Panc1 (cell line): ENCODE measurements around the gene LRRC25. TPM values are rescaled to one million over a fixed set of nuclear protein-coding genes. Genes with fewer than 3 reads are reported as not detected.
A peak's percentile ranks its signal among the peaks of the same experiment; 100 is the strongest.

Experiments used
- ATAC-seq: fragments of 200-7000 bp; cut with Tn5 transposase; 2 replicates; pipeline ENCODE4 v1.9.1; 2020; ENCODE audit warnings: mild to moderate bottlenecking, moderate library complexity
- BruUV-seq: library from RNA; stranded (reverse); fragments of 400-500 nt; replicated peaks from 2 replicates; lab custom pipeline; 2021; lab: Mats Ljungman, UMichigan
- CTCF ChIA-PET: fragments of 300-600 bp; sonication (Branson Sonifier 250); formaldehyde crosslinking; loops from one replicate; lab custom pipeline; 2022; ENCODE audit warnings: antibody characterized with exemption; lab: Charles Lee
- POLR2A ChIA-PET: fragments of 300-600 bp; sonication (Branson Sonifier 250); formaldehyde crosslinking; loops from one replicate; lab custom pipeline; 2022; ENCODE audit warnings: antibody characterized with exemption; lab: Charles Lee
- DNase-seq: peaks from one replicate; pipeline ENCODE4 v3.0.0-alpha.2; 2010; ENCODE audit warnings: low read depth, low spot score
- H3K27ac ChIP-seq: 2 replicates; pipeline ENCODE4 v1.5.1; 2011; ENCODE audit warnings: mild to moderate bottlenecking, low read length, inconsistent platforms
- H3K27me3 ChIP-seq: fragments of 200-500 bp; sonication (Bioruptor generic); 2 replicates; pipeline ENCODE4 v1.6.0; 2014; ENCODE audit warnings: low read length, inconsistent platforms; ENCODE audit not compliant: control insufficient read depth, insufficient read depth
- H3K36me3 ChIP-seq: fragments of 200-500 bp; sonication (Bioruptor generic); 2 replicates; pipeline ENCODE4 v1.5.1; 2014; ENCODE audit warnings: inconsistent platforms, mild to moderate bottlenecking, low read length, moderate library complexity; ENCODE audit not compliant: control insufficient read depth, insufficient read depth
- H3K4me1 ChIP-seq: 2 replicates; pipeline ENCODE4 v1.5.1; 2011; ENCODE audit warnings: inconsistent platforms, mild to moderate bottlenecking, low read length, moderate library complexity; ENCODE audit not compliant: control insufficient read depth, insufficient read depth
- H3K4me3 ChIP-seq, 2 experiments: 2 replicates each; pipeline ENCODE4 v1.5.1; 2011 to 2012; ENCODE audit warnings: low read depth in 2 of 2, low read length in 2 of 2, mild to moderate bottlenecking in 2 of 2, inconsistent platforms in 1 of 2, moderate library complexity in 1 of 2
- H3K9me3 ChIP-seq: fragments of 200-500 bp; sonication (Bioruptor generic); 2 replicates; pipeline ENCODE4 v1.5.1; 2014; ENCODE audit warnings: low read depth, mild to moderate bottlenecking, inconsistent platforms, low read length, moderate library complexity; ENCODE audit not compliant: control insufficient read depth, insufficient read depth
- CTCF ChIP-seq: fragments of 450-650 bp; IDR thresholded peaks from 2 replicates; pipeline ENCODE4 v1.5.1; 2017; ENCODE audit warnings: mild to moderate bottlenecking
- POLR2AphosphoS5 ChIP-seq: IDR thresholded peaks from 2 replicates; pipeline ENCODE4 v1.6.1; 2012; ENCODE audit warnings: mild to moderate bottlenecking, low read depth, low read length, moderate library complexity
- SIN3A ChIP-seq: IDR thresholded peaks from 2 replicates; pipeline ENCODE4 v1.6.1; 2012; ENCODE audit warnings: low read depth, mild to moderate bottlenecking, low read length, moderate library complexity, borderline replicate concordance; ENCODE audit not compliant: insufficient read depth
- TCF7L2 ChIP-seq: IDR thresholded peaks from 2 replicates; pipeline ENCODE4 v1.6.1; 2011; ENCODE audit warnings: mild to moderate bottlenecking, low read depth, low read length, inconsistent platforms
- in situ Hi-C: cut with HindIII; loops from 2 replicates; pipeline ENCODE4 v1.10.0; 2016; ENCODE audit warnings: low sequenced_read_pairs, low pct_unique_long_range_greater_than_20kb
- intact Hi-C: fragments of 100-400 bp; cut with micrococcal nuclease; formaldehyde crosslinking; loops from one replicate; pipeline ENCODE4 v1.10.0; 2022; ENCODE audit not compliant: unreplicated experiment
- total RNA-seq: library from RNA; stranded (reverse); gene quantifications from one replicate; pipeline ENCODE4 v1.2.1, GENCODE V29; 2021; ENCODE audit not compliant: unreplicated experiment
- TF ChIP-seq, protein P1 (sequence below), 2 experiments: IDR thresholded peaks; 2 replicates each; pipeline ENCODE4 v1.6.1; 2011 to 2012; ENCODE audit warnings: low read depth in 2 of 2, control low read depth in 1 of 2, low read length in 1 of 2, mild to moderate bottlenecking in 1 of 2, moderate library complexity in 1 of 2; ENCODE audit not compliant: insufficient read depth in 1 of 2

Gene LRRC25
- total RNA-seq, 1 experiment from 2014 or later = 0.15 TPM

- CTCF ChIA-PET = no interaction called here
- H3K27ac ChIP-seq = peak overlapping the region; percentile 70; the same call in 1 of the 2 replicates
Observed at GRCh38 chr19:18430417-18431144, 33.2 kb upstream of the LRRC25 start.

DNA sequence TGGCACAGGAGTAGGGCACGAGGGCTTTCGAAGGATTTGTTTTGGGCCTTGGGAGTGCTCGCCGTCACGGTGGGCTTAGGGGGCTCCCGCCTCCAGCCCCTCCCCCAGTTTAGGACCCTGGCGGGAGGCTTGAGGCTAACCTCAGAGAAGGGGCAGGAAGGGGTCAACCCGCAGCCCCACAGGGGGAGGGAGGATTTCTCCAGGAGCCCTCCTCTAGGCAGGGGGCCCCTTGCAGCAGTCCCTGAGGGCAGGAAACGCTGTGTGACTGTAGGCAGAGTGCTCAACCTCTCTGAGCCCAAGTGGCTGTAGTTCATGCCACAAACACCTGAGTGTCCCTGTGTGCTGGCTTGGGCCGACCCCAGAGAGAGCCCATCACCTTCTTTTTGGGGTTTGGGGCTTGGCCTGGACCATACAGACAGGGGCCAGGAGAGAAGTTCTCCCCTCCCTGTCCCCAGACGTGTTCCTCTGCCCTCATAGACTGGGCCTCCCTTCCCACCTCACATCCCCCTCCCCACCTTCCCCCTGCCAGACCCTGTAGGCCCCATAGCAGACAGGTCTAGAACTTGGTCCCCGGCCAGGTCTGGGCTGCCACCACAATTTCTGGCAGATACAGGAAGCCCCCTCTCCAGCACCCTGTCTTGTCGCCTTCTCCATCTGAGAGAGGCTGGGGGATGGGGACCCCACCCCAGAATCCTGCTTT is 32.4 kb upstream of the LRRC25 start:
- TF ChIP-seq, protein P1, sequence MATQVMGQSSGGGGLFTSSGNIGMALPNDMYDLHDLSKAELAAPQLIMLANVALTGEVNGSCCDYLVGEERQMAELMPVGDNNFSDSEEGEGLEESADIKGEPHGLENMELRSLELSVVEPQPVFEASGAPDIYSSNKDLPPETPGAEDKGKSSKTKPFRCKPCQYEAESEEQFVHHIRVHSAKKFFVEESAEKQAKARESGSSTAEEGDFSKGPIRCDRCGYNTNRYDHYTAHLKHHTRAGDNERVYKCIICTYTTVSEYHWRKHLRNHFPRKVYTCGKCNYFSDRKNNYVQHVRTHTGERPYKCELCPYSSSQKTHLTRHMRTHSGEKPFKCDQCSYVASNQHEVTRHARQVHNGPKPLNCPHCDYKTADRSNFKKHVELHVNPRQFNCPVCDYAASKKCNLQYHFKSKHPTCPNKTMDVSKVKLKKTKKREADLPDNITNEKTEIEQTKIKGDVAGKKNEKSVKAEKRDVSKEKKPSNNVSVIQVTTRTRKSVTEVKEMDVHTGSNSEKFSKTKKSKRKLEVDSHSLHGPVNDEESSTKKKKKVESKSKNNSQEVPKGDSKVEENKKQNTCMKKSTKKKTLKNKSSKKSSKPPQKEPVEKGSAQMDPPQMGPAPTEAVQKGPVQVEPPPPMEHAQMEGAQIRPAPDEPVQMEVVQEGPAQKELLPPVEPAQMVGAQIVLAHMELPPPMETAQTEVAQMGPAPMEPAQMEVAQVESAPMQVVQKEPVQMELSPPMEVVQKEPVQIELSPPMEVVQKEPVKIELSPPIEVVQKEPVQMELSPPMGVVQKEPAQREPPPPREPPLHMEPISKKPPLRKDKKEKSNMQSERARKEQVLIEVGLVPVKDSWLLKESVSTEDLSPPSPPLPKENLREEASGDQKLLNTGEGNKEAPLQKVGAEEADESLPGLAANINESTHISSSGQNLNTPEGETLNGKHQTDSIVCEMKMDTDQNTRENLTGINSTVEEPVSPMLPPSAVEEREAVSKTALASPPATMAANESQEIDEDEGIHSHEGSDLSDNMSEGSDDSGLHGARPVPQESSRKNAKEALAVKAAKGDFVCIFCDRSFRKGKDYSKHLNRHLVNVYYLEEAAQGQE (IDR thresholded peaks at IDR 0.05; ENCODE audit: insufficient read depth in 1 of 2, low read depth in 2 of 2, low read length in 1 of 2) = no peak
- TF ChIP-seq CTCF = no peak
- TF ChIP-seq TCF7L2 = no peak
- no peak for TF ChIP-seq SIN3A
- TF ChIP-seq POLR2AphosphoS5 = no peak
- Histone ChIP-seq H3K36me3 (no peaks in the 10 kb centered on the region), H3K4me3 (no peak overlapping the region), H3K27ac (peak overlapping the region; percentile 70), H3K9me3 (no peaks in the 10 kb centered on the region), H3K27me3 (no peaks in the 10 kb centered on the region), H3K4me1 (peaks cover 53% of the 10 kb centered on the region)
- DNase-seq (no peak), ATAC-seq (no peak)
- ChIA-PET POLR2A (no interaction called here), CTCF (no interaction called here)
- no TSS peak for BruUV-seq
- intact Hi-C loops (no loop called here), in situ Hi-C loops (no loop called here)

More at GRCh38 chr19:18430417-18431144, 33.2 kb upstream of the LRRC25 start:
- no peaks in the 10 kb centered on the region for H3K36me3 ChIP-seq
- H3K4me3 ChIP-seq = no peak overlapping the region
- H3K27me3 ChIP-seq = no peaks in the 10 kb centered on the region
- intact Hi-C loops (no loop called here), in situ Hi-C loops (no loop called here)
- no peaks in the 10 kb centered on the region for H3K9me3 ChIP-seq
- POLR2A ChIA-PET = no interaction called here
- ATAC-seq = no peak
- BruUV-seq = no TSS peak
- DNase-seq = no peak
- H3K4me1 ChIP-seq = peaks cover 47% of the 10 kb centered on the region
- no peak for TF ChIP-seq CTCF
- no peak for TF ChIP-seq POLR2AphosphoS5
- no peak for TF ChIP-seq SIN3A
- TF ChIP-seq, protein P1 (IDR thresholded peaks at IDR 0.05; ENCODE audit: insufficient read depth in 1 of 2, low read depth in 2 of 2, low read length in 1 of 2) = no peak
- no peak for TF ChIP-seq TCF7L2
